Germinal center (tissue), 1 donor: ENCODE measurements around the gene BICD1.

Experiments
- DNase-seq: peaks from one replicate; pipeline ENCODE4 v3.0.0; 2012; ENCODE audit warnings: mixed read lengths, low spot score

Gene BICD1

DNA sequence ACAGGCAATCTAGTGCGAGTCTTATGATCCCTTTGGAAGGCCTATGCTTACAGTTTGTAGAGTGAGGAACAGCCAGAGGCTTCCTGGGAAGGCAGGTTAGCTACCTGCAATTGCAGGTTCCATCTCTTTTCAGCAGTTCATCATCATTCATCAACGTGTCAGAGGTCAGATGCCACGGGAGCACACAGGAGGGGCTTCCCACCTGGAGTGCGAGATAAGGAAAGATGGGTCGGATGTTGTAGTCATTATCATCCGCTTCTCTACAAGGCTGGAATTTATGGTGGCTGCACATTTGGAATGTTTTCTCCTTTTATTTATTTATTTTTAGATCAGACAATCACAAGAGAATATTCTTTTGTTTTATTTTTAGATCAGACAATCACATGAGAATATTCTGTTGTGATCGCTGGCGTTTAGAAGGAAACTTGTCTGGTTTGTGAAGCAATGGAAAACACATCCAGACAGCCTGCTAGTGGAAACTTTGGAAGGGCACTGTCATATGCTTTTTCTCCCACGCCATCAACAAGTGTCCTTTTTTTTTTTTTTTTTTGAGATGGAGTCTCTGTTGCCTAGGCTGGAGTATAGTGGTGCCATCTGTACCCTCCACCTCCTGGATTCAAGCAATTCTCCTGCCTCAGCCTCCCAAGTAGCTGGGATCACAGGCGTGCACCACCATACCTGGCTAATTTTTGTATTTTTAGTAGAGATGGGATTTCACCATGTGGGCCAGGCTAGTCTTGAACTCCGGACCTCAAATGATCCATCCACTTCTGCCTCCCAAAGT lies 1.9 kb upstream of the BICD1 start:
- no peak for DNase-seq

DNA sequence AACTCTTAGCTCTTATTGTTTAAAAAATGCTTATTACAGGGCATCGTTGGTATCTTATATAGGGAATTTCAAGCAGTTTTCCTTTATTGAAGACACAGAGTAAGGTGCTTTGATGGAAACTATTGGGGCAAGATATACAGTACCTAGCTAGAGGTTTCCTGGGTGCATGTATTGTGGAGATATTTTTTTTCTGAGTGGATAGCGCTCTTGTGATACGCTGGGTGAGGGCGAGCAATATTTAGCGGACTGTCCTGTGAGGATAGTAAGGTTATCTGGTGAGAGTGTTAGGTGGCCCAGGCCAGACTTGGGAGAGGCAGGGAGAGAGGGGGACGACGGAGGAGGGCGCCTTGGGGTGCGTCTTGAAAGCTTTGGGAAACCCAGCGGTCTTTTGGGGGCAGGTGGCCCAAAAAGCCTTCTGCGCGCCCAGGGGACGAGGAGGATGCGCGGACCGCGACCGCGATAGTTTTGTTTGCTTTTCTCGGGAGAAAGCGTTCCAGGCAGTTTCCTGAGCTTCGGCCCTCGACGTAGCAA lies 596 bp upstream of the BICD1 start:
- DNase-seq, result no peak

DNA sequence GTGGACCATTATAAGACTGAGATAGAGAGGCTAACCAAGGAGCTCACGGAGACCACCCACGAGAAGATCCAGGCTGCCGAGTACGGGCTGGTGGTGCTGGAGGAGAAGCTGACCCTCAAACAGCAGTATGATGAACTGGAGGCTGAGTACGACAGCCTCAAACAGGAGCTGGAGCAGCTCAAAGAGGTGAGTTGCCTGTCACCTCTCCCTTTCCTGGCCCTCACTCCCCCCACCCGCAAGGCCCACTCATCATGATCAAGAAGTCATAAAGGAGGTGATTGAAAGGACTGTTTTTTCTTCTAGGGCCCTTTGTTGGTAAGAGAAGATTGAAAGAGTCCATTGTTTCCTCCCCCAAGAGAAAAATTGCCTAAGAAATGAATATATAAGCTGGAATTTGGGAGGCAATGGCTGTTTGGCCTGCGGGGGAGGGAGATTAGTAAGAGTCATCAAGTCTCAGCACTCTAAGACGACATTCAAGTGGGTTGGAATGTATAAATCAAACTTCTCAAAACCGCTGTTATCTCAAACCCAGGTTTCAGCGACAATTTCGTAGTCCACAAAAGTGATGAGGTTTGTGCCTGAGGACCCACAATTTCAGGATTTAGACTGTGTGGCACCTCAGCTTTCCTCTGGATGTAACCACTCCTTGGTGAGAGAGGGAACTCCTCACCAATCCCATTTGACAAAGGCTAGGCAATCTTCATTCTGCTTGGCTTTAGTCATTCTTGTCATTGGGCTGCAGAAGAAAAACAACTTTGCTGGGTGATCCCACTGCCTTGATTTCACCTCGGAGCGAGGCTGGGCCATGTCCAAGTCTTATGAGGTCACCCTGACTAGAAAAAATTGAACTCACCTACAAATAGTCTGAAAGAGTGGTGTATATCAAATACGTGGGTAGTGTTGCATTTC lies 966 bp downstream of the BICD1 start:
- peak; percentile 30 for DNase-seq

DNA sequence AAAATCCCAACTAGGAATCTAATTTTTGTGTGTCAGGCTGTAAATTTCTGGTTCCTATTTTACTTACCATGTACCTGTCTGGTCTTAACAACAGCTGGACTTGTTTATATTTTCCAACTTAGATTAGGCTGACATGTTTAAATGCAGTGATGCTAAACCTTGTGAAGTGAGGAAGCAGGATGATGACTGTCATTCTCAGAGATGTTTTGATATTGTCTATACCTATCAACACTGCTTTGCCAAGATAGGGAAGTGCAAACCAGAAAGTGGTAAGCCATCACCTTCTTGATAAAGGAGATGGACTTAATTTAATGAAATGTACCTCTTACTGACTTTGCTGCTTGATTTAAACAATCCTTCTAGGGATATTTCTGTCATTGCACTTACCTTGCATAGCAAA lies 2.1 kb downstream of the BICD1 start:
- no peak for DNase-seq

DNA sequence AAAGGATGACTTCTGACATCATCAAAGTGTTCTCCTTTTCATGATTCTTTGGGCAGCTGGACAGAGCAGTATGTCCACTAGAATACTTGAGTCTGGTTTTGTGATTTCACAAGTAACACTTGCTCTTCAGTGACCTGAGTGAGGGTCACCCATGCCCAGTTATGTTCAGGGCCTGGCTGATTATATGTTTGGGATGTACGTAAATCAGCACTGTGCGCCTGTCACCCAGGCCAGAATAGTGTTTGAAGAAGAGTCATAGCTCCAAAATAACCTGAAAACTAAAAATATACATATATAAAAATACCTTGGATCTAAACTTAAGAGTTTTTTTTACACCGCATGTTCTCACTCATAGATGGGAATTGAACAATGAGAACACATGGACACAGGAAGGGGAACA lies 3.8 kb downstream of the BICD1 start:
- no peak for DNase-seq

DNA sequence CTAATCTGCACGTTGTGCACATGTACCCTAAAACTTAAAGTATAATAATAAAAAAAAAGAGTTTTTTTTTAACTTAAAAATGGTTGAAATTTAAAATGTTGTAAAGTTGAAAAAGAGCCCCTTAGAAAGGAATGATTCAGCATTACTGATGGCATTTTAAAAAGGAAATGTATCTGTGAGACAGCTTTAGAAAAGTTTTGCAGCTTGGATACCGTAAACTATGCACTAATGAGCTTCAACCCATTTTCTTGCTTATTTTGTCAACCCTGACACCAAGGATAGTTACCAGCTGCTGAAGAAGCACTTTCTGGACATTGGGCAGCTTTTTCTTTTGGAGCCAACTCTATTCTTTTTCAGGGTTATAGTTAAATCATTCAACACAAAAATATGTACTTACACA lies 4.3 kb downstream of the BICD1 start:
- DNase-seq, result no peak

DNA sequence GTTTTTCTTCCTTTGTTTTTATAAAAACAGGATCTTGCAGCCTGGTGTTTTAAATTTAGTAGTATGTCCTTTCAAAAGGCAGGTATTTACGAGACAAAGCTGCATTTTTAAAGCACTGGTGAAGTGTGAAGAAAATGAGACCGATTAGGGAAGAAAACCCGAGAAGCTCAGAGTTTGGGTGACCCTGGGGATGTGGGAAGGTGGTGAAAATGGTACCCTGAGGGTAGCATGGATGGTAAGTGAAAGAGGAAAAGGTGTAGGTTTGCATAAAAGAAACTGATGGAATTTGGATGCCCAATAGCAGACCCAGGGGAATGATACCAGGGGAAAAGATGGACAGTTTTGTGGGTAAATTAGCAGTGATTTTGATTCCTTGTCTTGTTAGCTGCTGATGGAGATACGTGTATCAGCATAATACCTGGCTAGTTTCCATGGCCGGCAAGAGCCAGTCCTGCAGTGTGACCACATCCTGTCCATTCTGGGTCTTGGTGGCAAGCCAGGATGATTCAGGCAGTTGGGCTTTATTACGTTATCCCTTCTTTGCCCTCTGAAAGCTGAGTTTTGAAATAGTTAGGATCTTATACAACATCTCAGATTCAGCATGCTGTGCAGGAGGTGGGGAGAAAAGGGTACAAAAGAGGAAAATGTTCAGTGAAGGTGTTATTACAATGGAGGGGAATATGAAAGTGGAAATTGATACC lies 8.9 kb downstream of the BICD1 start:
- no peak for DNase-seq

DNA sequence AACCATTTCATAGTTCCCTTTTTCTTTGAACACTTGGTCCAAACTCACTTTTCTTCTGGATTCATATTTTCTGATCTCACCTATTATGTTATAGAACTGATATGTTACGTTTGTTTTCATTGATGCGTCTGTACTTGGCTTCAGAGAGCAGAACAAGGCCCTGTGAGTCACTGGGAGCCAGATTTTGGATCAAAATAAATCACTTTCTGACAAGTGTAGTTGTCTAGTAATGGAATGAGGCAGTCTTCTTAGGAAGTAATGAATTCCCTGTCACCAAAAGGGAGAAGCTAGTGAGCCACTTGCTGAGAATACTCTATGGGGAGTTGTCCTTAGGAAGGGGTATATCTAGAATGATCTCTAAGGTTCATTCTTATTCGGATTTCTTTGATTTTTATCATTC lies 10.2 kb downstream of the BICD1 start:
- no peak for DNase-seq

DNA sequence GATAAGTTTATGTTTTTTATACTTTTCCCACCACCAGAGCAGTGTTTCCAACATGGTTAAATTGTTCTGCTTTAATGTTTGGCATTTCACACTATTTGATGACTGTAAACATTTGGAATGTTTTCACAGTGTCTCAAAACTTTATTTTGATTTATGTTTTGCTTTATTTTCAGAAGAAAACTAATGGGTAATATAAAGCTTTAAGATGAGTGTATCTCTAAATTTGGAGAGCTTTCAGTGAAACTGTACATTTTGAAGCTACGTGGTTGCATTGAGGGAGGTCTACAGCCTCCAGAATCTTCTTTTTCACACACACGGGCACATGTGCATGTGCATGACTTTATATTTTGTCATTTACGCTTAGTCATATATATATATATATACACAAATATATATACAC lies 10.7 kb downstream of the BICD1 start:
- no peak for DNase-seq

DNA sequence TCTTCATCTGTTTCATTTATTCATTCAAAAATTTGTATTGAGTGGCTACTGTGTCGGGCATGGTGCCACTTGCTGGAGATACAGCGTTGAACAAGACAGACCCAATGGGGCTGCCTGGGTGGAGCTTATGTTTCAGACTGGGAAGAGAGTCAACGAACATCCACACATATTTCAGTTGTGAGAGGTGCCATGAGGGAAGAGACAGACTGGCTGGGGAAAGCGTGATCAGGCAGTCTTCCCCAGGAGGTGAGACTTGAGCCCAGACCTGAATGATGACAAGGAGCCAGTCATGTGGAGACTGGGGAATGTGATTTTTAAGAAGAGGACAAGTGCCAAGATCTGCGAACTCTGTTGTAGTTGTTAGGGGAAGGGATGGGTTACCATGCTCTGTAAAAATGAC lies 12.2 kb downstream of the BICD1 start:
- DNase-seq, result no peak

DNA sequence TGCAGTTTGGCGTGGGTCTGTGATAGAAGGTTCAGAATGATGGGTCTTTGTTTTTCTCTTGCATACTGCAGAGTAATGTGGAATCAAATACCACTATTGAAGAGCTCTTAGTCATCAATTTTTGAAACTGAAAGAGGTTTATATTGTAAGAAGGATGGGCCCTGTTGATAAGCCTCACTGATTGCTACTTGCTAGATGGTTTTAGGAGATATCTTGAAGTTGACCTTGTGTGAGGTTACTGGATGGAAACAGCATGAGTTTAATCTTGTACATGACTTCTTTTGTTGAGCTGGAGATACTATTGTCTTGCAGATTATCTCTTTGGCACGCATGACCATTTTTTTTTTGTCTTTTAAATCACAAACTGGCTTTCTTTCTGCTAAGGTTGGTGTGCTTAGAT lies 13.8 kb downstream of the BICD1 start:
- no peak for DNase-seq

DNA sequence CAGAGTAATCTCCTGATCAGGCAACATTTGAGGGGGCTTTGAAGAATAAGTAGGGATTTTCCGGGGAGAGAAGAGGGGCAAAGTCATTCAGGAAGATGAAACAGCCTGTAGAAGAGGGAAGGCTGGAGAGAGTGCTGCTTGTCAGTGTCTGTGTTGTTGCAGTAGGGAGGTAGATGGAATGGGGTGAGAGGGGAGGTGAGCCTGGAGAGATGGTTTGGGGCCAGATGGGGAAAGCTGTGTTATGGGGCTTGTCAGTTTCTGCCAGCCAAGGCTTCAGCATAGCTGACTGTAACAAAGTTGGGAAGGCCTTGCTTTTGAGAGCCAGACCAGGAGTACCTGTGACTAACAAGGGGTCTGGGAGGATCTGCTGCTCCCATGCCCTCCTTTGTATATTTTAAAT lies 18.0 kb downstream of the BICD1 start:
- DNase-seq, result no peak

DNA sequence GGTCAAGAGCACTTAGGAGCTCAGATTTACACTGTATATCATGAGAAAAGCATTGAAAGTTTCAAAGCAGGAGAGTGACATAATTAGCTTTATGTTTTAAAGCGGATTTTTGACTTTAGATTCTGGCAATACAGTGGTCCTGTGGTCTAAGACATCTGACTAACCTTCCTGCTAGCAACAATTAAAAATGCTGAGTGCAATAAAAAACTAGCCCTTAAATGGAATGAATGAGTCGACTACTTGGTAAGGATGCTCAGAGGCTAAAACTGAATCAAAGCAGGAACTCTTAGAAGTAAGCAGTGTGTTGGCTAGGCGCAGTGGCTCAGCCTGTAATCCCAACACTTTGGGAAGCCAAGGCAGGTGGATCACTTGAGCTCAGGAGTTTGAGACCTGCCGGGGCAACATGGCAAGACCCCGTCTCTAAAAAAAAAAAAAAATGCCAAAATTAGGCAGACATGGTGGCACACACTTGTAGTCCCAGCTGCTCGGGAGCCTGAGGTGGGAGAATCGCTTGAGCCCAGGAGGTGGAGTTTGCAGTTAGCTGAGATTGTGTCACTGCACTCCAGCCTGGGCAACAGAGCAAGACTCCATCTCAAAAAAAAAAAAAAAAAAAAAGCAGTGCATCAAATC lies 18.9 kb downstream of the BICD1 start:
- no peak for DNase-seq

DNA sequence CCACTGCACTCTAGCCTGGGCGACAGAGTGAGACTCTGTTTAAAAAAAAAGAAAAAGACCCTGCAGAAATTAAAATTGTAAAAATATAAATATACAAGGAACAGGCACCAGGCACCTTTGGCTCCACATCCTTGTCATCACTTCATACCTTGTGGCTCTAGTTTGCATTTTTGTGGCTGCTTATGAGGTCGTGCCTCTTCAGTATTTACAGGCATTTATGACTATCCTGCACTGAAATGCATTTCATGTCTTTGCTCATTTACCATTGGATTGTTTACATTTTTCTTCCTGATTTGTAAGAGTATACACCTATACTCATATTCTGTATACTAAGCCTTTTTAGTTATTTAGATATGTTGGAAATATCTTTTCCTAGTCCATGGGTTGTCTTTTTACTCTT lies 20.1 kb downstream of the BICD1 start:
- no peak for DNase-seq

DNA sequence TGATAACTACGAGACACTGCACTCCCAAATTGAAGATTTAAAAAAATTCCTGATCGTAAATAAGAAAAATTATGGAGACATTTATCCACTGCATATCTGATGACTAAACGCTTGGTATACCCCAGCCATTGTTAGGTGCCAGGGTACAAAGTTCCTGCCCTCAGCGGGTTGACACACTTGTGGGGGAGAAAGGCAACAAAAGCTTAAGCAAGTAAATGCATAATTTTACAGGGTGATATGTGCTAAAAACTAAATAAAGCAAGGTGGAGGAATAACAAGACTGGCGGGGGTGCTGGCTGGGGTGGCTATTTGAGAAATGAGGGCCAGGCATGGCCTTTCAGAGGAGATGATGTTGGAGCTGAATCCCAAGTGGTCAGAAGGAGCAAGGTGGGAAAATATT lies 25.0 kb downstream of the BICD1 start:
- no peak for DNase-seq

DNA sequence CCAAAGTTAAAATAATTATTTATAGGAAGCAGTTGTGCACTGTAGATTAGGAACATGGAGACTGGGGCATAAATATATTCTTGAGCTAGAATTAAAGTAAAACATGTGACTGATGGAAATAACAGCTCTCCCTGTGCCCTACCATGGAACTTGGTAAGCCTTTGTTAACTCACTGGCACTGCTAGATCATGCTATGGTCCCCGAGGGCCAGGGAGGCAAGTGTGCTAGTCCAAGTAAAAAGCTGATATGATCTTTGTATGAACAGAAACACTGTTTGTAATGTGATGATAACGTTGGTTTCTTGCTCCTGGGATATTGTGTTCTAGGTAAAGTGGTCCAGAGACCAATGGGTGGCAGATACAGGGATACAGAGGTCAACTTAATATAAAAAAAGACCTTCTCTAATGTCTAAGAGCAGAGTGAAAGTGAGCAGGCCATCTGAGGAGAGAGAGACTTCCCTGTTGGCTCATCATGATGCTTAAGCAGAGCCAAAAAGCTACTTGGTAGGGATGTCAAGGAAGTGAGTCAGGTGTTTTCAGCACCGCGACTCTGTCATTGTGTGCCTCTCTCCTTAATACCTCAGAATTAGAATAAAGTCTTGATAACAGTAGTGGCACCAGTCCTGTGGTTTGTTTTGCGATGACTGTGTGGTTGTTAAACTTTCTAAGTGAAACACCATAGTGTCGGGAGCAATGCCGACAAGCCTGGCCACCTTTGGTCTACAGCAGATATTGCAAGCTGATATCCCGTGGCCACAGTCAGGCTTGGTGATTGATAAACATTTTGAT lies 27.6 kb downstream of the BICD1 start:
- peak; percentile 26 for DNase-seq

DNA sequence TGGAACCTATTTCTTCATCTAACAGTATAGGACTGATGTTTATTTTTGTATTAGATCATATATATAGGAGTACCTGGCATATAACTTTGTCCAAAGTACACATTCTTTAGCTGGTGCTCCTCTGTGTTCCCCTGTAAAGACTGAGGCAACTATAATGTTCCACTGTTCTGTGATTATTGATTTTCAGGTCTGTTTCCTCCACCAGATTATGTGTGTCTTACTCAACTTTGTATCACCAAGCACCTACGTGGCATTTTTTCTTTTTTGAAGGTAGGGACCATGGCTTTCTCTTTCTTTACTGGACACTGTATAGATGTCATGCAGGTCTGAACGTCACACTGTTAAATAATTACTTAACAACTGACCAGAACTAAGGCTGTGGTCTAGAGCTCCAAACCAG lies 29.3 kb downstream of the BICD1 start:
- no peak for DNase-seq

DNA sequence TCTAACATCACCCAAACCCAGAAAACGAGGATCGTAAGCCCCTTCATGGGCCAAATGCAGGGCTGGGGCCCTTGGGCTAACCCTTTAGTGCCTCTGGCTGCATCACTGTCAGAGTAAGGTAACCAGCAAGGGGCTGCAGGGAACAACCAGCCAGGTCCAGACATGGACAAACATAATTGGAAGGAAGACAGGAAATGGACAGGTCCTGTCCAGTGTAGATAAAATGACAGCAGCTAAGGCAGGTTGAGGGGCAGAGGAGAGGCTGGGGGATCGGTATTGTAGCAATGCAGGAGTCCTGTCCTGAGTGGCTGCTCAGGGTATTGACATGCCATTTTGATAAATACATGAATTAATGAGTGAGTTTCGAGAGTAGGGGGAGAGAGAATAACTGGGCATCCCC lies 29.8 kb downstream of the BICD1 start:
- no peak for DNase-seq

DNA sequence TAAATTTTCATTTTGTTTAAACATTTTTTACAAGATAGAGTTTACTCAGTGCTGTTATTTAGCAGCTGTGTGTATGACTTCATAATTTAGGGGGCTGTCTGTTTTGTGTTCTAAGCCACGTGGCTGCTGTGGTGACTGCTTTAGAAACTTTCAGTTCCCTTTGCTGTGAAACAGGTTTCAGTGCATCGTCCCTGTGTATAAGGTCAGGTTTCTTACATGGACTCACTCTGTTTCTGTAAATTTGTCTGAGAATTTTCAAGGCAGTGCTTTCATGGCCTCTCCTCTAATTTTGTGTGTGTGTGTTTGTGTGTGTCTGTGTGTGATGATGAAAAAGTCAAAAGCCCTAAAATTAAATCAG lies 32.4 kb downstream of the BICD1 start:
- peak; percentile 72 for DNase-seq

DNA sequence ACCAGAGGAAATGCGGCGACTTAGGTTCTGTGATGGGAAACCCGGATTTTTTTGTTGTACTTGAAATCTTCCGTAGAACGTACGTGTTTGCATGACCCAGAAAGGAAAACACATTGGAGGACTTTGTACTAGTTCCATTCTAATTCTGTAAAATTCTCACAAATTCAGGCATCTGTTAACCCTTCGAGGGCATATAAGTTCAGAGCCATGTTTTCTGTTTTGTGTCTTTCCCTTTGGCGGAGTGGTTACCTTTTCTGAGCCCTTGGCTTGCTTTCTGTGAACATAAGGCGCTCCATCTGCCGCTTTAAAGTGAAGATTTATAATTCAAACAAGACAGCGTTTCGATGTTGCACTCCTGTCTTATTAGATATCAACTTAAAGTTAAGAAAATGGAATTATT lies 34.2 kb downstream of the BICD1 start:
- no peak for DNase-seq

DNA sequence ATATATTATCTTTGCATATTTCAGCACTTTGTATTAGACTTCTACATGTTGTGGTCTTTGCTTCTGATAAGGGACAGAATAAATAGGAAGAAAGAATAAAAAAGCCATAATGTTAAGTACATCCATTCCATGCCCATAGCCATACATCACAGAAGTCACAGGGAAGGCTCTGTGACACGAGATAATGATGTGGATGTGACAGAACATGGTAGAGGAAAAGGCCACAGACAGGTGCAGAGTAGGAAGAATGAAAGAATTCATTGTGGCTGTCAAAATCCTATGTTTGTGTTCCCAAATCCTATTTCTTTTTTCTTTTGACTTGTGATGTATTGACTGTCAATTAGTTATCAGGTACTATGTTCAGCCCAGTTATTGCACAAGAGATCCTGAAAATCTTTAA lies 38.4 kb downstream of the BICD1 start:
- DNase-seq, result no peak
